Stimulated activated CD4-positive, alpha-beta T cell treated with anti-CD3 and anti-CD28 coated beads, Interleukin-4, amount 100 ng/mL, for 1 hour (primary cell): ENCODE results near the gene IRGM.
"Not testable (repeated sequence)": the region's sequence is repeated elsewhere in the genome, so short reads cannot be mapped to it uniquely, and the experiment has no call there.

Source experiments
- DNase-seq: peaks from one replicate; pipeline ENCODE4 v3.0.0-alpha.2; 2020

Gene IRGM, protein sequence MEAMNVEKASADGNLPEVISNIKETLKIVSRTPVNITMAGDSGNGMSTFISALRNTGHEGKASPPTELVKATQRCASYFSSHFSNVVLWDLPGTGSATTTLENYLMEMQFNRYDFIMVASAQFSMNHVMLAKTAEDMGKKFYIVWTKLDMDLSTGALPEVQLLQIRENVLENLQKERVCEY

GRCh38 chr5:150846308-150846653, at the start of gene IRGM:
IRGM (plus strand) TSS chr5:150846521; CDS start chr5:150848124, 1,603 bp downstream.
- DNase-seq, result not testable (repeated sequence)

- no peak for DNase-seq
Measured at GRCh38 chr5:150797384-150797783, 48.9 kb upstream of the IRGM start.

DNA sequence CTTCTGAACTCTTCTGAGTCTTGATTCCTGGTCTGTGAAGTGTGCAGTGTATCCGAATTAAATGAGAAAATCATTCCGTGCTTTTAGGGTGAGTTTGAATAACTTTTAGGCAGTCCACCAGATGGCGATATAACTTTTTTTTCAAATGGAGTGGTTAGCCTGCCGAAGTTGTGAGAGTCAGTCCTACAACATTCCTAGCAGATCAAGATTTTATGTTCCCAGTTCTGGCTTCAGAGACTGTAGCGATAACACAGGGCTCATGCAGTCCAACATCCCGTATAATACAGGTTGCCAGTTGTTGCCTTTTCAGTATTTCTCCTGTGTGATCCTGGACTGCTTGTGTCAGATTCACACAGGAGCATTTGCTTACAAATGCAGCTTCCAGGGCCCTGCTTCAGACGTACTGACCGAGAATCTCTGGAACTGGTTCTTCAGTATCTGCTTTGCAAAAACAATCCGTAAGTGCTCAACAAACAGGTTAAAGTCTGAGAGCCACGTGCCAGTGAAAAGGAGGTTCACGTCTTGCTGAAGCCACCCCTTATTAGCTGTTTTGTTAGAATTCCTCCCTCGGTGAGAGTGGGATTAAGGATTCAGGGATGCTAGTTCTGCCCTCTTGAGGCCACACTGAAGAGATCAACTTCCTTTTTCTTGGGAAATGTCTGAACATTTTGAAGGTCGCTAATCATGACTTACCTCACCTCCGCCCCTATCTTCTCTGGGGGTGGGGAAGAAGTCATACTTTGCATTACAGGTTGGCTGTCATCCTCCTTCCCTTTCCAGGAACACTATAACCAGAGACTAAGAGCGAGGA, 45.0 kb upstream of the IRGM start:
- DNase-seq, result no peak

GRCh38 chr5:150804388-150804787, 41.9 kb upstream of the IRGM start:
- DNase-seq, result no peak

DNA sequence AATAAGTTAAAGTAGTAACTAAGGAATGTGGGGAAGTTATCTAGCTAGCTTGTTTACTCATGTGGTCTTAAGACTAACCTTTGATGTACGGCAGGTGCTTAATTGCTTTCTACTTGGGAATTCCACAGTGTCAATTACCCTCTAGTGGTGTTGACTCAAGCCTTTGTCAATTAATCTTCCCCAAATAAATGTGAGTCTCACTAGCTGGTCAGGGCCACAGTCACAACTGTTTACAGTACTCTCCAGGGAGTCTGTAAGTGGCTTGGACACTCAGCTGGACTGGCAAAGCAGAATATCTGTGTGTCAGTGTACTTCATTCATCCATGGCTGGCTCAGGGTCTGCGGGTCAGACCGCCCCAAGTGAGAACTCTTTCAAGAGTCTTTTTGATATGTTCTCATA, 37.0 kb upstream of the IRGM start:
- DNase-seq, result no peak

- no peak for DNase-seq
Measured at GRCh38 chr5:150815010-150815409, 31.3 kb upstream of the IRGM start.

- DNase-seq, result no peak
Measured at GRCh38 chr5:150816946-150817345, 29.4 kb upstream of the IRGM start.

DNA sequence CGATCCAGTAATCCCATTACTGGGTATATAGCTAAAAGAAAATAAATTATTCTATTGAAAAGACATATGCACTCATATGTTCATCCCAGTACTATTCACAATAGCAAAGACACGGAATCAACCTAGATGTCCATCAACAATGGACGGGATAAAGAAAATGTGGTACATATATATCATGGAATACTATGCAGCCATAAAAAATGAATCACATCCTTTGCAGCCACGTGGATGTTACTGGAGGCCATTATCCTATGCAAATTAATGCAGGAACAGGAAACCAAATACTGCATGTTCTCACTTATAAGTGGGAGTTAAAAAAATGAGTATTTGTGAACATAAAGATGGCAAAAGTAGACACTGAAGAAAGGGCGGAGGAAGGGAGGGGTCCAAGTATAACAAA, 16.6 kb upstream of the IRGM start:
- DNase-seq, result no peak

- not testable (repeated sequence) for DNase-seq
Measured at GRCh38 chr5:150831821-150832220, 14.5 kb upstream of the IRGM start.

GRCh38 chr5:150836064-150836463, 10.3 kb upstream of the IRGM start:
- DNase-seq, result no peak

DNA sequence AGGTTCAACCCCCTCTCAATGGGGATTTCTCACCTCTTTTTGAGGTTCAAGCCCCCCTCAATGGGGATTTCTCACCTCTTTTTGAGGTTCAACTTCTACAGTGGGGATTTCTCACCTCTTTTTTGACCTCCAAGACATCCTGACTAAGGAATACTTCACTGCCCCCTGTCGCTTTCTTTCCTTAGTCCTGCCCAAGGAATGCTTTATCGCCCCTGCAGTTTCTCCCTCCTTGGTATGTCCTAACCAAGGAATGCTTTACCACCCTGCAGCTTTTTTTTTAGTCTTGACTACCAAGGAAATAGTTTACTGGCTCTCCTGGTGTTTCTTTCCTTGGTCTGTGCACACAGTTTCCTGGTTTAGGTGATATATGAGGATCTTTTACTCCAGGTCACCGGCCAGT, 9.6 kb upstream of the IRGM start:
- no peak for DNase-seq

GRCh38 chr5:150845185-150845859, 999 bp upstream of the IRGM start:
- DNase-seq, result not testable (repeated sequence)

DNA sequence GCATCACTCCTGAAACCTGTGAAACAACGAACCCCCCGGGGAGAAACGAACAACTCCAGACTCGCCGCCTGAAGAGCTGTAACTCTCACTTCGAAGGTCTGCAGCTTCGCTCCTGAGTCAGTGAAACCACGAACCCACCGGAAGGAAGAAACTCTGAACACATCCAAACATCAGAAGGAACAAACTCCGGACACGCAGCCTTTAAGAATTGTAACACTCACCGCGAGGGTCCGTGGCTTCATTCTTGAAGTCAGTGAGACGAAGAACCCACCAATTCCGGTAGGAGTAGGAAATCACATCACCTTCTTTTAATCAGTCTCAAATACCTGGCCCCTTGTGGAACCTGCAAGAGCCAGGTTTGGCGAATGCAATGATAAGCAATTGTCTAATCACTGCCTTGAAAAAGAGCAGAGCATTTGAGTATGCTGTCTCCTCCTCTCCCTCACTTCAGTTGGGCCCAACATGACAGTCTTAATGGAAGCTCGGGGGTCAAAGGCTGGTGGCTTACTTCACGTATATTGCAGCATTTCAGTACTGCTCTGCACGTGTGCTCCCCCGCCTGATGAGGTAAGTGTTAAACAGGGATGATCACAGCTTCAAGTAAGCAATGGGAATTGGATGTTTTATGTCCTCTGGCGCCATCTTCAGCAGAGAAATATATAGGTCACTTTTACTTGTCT, 473 bp downstream of the IRGM start:
- DNase-seq, result peak; percentile 47

GRCh38 chr5:150847334-150847695, 994 bp downstream of the IRGM start:
- no peak for DNase-seq

DNA sequence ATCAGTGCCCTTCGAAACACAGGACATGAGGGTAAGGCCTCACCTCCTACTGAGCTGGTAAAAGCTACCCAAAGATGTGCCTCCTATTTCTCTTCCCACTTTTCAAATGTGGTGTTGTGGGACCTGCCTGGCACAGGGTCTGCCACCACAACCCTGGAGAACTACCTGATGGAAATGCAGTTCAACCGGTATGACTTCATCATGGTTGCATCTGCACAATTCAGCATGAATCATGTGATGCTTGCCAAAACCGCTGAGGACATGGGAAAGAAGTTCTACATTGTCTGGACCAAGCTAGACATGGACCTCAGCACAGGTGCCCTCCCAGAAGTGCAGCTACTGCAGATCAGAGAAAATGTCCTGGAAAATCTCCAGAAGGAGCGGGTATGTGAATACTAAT, 1.9 kb downstream of the IRGM start:
- DNase-seq, result no peak

DNA sequence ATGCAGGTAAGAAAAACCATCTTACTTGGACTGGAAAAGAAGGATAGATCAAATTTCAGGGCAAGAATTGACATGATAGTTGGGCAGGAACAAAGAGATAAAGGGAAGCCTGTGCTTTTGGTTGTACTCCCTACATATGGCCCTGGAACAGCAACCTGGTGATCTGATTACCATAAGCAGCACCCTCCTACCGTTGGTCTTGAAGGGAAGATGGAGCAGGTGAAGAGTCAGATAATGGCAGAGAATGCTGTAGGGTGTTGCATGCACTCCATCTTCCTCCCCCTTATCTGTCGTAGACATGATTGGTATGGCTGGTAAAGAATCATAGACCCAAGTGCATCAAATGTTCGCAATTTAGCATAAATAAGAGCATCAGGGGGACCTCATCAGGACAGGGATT, 4.7 kb downstream of the IRGM start:
- no peak for DNase-seq

- DNase-seq, result no peak
Measured at GRCh38 chr5:150853561-150853960, 7.2 kb downstream of the IRGM start.

DNA sequence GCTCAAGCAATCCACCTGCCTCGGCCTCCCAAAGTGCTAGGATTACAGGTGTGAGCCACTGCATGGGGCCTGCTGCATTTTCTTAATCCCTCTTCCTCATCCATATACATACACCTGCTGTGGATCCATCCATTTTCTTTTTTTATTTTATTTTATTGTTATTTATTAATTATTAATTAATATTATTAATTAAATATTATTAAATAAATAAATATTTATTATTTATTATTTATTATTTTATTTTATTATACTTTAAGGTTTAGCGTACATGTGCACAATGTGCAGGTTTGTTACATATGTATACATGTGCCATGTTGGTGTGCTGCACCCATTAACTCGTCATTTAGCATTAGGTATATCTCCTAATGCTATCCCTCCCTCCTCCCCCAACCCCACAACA, 10.4 kb downstream of the IRGM start:
- DNase-seq, result not testable (repeated sequence)

- DNase-seq, result no peak
Measured at GRCh38 chr5:150860246-150860821, 14.0 kb downstream of the IRGM start.

DNA sequence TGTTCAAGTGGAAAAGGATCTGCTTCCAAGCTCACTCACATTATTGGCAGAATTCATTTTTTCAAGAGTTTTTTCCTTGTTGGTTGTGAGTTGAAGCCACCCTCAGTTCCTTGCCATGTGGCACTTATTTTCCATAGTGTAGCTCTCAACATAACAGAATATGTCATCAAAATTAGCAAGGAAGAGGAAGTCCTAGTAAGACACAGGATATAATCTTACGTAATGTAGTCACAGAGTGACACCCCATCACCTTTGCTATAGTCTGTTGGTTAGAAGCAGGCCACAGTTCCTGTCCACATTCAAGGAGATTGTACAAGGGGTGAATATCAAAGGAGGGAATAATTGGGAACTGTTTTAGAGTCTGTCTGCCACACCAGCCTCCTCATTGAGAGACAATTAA, 15.7 kb downstream of the IRGM start:
- no peak for DNase-seq

DNA sequence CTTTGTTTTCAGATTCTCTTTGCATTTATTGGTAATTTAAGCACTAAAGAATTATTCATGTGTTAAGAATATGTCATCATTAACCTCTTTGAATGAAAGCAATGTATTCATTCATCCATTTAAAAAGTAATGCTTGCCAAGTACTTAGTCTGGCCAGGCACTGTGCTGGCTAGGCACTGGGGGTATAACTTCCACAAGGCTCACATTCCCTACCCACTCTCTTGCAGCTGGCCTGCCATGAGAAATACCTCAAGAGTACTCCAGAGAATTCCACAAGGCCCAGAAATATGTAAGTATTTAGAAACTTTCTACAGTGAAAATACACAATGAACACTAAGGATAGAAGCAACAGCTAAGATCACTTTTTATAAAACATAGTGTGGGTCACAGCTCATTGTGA, 33.0 kb downstream of the IRGM start:
- DNase-seq, result no peak

DNA sequence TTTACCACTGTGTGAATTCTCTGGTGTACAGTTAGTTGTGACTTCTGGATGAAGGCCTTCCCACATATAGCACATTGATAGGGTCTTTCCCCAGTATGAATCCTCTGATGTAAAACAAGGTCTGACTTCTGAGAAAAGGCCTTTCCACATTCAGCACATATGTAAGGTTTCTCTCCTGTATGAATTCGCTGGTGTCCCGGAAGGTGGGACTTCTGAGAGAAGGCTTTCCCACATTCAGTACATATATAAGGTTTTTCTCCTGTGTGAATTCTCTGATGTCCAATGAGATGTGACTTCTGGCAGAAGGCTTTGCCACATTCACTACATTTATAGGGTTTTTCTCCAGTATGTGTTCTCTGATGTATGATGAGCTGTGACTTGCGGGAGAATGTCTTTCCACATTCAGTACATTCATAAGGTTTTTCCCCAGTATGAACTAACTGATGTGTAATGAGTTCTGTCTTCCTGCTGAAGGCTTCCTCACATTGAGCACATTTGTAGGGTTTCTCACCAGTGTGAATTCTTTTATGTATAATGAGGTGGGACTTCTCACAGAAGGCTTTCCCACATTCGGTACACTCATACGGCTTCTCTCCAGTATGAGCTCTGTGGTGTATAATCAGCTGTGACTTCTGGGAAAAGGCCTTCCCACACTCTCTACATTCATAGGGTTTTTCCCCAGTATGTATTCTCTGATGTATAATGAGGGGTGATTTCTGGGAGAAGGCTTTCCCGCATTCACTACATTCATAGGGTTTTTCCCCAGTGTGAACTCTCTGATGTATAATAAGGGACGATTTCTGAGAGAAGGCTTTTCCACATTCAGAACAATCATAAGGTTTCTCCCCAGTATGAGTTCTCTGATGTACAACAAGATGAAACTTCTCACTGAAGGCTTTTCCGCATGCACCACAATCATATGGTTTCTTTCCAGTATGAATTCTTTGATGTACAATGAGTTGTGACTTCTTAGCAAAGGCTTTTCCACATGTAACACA, 49.4 kb downstream of the IRGM start:
- DNase-seq, result no peak
